ENCODE results near the gene HLA-DPA1.
A peak's percentile ranks its signal among the peaks of the same experiment; 100 is the strongest.
"Not testable (repeated sequence)": the region's sequence is repeated elsewhere in the genome, so short reads cannot be mapped to it uniquely, and the experiment has no call there.

Gene HLA-DPA1

DNA sequence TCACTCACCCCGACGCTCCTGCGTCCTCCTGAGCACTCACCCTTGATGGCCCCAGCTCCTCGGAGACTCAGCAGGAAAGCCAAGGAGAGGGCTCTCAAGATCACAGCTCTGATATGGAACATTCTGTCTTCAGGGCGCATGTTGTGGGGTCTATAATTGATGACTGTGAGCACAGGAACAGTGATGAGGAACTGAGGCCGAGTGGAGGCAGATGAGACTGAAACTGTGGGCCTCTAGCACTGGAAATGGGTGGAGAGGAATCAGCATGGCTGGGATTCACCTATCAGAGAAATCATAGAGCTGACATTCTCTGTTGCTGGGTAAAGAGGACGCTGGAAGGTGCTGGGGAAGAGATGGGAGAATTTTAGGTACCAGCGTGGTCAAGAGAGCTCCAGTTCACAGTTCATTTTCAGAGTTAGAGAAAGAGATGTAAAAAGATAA, at the start of gene HLA-DPA1:
HLA-DPA1 (minus strand) TSS at position 219 of the 441 bp plus-strand sequence.
- H3K4me3 ChIP-seq (ENCODE audit: low read depth, low read length) = no peak within 1 kb of the TSS

DNA sequence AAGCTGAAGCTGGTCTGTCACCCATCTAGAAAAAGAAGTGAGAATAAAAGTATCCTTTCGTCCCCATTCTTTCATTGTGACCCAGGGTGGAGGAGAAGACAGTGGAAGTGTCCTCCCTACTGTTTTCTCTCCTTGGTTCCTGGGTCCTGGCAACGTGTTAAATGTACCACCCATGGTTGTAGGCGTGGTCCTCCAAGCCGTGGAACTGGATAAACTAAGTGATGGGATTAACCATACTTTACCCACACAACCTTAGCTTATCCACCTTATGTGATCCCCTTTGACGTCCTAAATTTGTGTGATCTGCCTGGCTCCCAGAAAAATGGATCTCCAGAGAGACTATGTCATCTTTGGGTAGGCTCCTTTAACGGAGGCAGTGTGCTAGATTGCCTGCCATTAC, 49.7 kb upstream of the HLA-DPA1 start:
- no peak overlapping the region for H3K4me3 ChIP-seq (ENCODE audit: low read depth, low read length)

DNA sequence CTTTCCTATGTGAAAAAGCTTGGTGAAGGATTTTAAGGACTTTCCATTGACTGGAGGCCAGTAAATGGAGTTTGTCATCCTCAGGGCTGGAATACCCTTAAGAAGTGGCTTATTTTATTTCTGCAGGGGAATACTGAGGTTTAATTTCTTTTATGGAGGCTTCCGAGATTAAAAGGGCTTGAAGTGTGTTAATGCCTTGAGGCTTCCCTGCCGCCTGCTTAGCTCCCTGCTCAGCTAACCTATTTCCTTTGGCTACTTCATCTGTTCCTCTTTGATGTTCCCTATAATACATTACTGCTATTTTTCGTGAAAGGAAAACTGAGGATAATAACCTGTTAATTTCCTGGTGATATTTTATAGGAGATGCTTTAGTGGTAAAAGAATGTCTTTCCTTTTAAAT, 46.6 kb upstream of the HLA-DPA1 start:
- no peak overlapping the region for H3K4me3 ChIP-seq (ENCODE audit: low read depth, low read length)

DNA sequence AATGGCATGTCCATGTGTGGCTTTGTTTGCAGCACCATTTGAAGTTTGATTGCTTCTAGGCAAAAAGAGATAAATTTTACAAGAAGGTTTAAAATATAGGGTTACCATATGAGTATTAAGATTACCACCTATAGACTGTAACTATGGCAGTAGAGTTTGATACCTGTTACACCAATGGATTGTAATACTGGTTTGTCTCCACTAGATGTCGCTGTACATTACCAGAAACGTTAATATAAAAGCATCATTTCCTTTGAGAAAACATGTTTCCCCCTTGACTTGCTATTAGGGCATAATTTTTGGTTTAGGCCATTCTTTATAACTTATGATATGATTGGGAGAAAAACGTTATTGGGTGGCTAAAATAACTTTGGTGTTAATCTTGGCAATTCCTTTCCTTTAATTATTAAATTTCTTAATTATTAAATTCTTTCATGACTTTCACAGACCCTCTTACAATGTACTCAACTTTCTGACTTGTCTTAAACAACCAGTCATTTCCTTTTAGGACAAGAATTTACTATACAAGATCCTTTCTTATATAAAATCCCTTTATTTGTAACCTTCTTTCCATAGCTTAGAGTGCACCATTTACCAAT, 45.2 kb upstream of the HLA-DPA1 start:
- H3K4me3 ChIP-seq (ENCODE audit: low read depth, low read length) = peak overlapping the region; percentile 91

DNA sequence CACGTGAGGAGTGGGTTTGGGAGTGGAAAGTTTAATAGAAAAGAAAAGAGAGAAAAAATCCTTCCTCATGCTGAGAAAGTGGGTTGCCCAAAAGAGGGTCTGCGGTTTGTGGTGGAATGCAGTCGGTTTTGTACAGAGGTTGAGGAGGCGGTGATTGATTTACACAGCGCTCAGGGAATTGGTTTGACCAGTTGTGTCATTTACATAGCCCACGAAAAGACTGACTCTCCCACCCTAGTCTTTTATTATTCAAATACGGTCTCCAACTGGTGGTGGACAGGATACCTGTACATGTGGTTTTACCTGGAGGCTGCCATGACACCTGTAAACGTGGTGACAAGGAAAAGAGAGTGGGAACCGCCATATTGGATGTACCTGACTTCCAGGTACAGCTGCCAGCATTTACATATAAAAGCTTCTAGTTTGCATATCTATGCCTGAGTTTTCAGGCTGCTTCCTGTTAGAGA, 44.4 kb upstream of the HLA-DPA1 start:
- H3K4me3 ChIP-seq (ENCODE audit: low read depth, low read length) = peak overlapping the region; percentile 91

DNA sequence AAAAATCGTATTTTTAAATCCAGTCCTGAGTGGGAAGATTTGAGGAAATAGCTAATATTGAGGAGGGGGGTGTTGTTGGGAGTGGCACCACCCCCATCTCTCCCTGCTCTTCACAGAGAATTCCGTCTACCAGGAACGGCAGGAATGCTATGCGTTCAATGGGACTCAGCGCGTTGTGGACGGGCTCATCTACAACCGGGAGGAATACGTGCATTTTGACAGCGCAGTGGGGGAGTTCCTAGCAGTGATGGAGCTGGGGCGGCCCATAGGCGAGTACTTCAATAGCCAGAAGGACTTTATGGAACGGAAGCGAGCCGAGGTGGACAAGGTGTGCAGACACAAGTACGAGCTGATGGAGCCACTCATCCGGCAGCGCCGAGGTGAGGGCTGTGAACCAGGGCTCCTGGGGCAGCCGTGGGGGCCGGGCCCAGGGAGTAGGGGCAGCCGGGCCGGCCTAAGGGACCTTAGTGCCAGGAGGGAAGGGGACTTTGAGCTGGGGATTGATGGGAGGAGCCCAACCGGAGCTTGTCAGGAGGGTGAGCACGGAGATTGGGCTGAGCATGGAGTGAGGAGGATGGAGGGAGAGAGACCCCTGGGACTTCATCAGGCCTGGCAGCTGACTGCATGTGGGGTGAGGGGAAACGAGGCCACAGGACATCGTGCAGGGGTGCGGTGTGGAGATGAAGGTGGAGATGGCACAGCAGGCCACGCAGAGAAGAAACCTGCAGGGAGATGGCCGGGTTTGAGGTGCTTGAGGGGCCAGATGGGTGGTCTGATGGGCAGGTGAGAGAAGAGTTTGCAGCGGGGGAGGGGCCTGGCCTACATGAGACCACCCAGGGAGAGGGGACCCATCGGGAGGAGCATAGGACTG, 43.6 kb upstream of the HLA-DPA1 start:
- peak overlapping the region; percentile 91 for H3K4me3 ChIP-seq (ENCODE audit: low read depth, low read length)

DNA sequence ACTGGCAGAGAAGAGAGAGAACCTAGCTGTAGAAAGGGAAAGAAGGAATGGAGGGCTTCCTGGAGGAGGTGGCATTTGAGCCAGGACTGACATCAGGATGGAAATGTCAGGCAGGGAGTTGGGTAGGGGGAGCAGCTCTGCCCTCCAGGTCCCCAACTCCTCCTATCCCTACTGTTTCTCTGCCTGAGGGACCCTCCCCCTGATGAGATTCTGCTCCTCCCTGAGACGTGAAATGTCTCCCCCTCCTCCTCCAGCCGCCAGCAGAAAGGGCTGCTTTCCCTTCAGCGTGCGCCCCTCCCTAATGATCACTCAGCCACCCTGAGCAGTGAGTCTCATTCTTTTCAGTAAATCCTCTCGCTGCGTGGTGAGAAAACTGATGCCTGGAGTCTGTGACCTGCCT, 43.0 kb upstream of the HLA-DPA1 start:
- H3K4me3 ChIP-seq (ENCODE audit: low read depth, low read length) = peak overlapping the region; percentile 91

DNA sequence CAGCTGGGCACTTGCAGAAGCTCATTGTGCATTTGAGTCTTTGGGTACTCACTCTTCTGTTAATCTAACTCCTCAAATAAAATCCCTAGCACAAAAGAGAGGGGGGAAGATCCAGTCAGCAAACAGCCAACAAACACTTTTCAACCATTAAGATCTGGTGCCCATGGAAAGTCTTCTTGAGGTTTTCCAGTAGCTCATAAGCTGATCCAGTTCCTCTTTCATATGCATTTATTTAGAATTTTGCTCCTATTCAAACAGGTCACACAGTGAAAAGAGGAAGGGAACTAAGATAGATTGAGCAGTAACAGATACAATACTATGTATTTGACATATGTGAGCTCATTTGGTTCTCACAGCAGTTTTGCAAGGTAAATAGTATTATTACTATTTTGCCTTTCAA, 41.0 kb upstream of the HLA-DPA1 start:
- no peak overlapping the region for H3K4me3 ChIP-seq (ENCODE audit: low read depth, low read length)

DNA sequence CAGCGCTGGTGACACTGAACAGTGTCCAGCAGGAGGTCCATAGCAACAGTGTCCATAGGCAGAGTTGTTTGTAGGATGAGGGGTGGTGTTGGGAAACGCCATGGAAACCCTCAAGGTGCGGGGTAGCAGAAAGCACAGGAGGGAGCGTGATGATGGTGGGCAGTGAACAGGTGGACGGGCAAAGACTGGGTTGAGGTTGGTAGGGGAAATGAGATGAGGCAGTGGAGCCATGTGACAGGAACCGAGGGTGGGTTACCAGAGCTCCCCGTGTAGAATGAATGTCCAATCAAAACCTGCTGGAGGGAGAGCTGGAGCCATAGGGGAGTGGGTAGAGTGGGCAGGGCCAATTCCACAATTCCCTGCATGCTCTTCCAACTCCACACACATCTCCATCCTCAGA, 40.3 kb upstream of the HLA-DPA1 start:
- H3K4me3 ChIP-seq (ENCODE audit: low read depth, low read length) = no peak overlapping the region

DNA sequence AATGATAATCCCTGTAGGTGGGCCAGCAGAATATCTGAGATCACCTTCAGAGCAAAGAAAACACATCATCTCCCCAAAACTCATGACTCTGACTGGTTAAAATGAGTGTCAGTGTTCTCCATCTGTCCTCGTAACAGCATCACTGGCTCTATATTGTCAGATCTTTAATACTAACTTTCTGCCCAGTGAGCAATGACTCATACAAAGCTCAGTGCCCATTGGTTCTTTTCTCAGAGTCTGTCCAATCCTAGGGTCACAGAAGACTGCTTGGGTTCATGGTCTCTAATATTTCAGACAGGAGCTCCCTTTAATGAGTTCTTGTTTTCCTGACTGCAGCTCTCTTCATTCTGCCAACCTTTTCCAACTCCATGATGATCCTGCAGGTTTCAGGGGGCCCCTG, 38.7 kb upstream of the HLA-DPA1 start:
- H3K4me3 ChIP-seq (ENCODE audit: low read depth, low read length) = no peak overlapping the region

DNA sequence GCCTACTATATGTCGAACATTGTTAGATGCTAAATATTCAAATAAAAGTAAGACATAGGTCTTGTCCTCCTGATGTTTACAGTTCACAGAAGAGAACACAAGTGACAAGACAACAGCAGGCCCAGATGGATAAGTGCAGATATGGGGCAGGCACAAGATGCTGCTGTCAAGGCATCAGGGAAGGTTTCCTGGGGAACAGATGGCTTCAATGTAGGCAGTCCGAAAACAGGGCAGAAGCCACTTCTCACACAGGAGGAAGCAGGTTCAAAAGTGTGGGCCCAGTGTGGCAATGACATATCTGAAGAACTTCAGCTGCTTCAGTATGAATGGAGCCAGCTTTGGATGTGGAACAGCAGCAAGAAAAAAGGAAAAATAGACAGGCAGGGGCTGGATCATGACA, 34.9 kb upstream of the HLA-DPA1 start:
- no peak overlapping the region for H3K4me3 ChIP-seq (ENCODE audit: low read depth, low read length)

DNA sequence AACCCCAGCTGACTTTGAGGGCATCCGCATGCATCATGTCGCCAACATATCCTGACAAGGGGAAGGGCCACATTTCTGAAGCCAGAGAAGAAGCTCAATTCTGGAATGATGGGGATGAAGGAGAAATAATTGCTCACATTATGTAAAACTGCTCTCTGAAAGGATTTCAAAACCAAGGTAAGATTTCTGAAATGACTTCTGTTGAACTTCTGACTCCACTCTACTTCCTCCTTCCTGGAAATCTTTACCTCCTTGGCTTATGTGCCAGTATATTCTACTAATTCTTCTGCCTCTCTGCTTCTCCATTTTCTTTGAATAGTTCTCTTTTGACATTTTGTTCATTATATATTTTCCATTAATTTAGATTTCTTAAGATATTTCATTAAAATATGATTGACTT, 34.2 kb upstream of the HLA-DPA1 start:
- no peak overlapping the region for H3K4me3 ChIP-seq (ENCODE audit: low read depth, low read length)

DNA sequence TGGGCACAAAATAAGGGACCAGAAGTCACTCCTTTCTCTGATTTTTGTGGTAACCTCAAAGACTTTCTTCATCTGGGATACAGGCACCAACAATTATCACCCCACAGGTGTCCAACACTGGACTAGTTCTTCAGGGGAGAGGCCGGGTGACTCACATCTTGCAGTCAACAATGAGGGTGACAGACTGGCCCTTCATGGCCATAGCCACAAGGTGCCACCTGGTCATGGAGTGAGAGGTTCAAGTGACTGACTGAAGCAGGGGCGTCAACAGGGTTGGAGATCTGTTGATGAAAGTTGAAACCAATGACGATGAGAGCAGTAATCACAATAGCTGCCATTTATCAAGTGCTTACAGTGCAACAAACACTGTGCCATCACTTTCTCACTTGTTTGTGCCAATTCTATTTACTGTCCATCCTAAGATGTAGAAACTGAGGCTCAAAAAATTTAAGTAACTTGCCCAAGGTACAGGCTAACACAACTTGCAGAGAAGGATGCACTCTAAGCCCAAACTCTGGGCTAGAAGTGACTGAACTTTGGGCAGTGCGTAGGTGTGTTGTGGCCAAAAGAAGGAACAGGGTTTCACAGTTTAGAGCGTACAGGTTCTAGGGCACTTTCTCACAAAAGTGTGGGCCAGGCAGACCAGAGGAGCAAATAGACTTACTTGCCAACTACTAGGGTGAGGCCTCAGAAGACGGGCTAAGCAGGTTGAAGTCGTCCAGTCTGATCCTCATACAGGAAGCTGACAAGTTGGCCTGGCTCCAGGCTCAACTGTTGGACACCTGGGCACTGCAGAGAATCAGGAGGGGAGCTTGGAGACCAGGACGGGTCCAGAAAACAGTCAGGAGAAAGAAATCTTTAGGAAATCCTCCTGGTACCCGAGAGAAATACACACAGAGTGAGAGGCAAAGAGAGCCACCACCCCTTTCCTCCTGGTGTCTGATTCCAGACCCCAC, 32.7 kb upstream of the HLA-DPA1 start:
- H3K4me3 ChIP-seq (ENCODE audit: low read depth, low read length) = no peak overlapping the region

DNA sequence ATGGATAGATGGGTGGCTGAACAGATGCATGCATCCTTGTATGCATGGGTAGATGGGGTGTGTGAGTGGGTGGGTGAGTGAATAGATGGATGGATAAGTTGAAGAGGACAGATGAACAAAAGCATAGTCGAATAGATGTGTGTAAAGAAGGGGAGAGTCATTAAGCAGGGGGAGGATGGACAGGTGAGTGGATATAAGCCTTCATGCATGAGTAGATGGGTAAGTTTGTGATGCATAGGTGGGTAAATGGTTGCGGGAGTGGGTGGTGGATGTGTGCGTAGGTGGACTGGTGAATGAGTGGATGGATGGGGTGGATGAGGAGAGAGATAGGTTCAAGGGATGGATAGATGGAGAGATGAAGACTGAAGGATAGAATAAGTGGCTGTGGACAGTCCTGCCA, 31.9 kb upstream of the HLA-DPA1 start:
- H3K4me3 ChIP-seq (ENCODE audit: low read depth, low read length) = no peak overlapping the region

DNA sequence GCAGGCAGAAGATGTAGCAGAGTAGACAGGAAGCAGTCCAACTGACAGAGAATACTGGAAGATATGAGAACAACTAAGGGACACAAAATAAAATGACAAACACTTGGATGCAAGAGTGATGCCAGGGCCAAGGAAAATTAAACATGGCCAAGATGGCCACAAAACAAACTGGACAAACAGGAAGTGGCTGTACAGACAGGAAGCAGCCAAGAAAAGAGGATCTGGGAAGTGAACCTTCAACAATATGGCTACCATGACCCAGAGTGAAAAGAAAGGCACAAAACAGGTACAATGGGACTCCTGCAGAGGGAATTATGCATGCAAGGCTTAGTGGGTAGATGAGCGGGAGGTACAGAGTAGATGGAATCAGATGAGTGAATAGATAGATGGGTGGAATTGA, 31.4 kb upstream of the HLA-DPA1 start:
- H3K4me3 ChIP-seq (ENCODE audit: low read depth, low read length) = no peak overlapping the region

DNA sequence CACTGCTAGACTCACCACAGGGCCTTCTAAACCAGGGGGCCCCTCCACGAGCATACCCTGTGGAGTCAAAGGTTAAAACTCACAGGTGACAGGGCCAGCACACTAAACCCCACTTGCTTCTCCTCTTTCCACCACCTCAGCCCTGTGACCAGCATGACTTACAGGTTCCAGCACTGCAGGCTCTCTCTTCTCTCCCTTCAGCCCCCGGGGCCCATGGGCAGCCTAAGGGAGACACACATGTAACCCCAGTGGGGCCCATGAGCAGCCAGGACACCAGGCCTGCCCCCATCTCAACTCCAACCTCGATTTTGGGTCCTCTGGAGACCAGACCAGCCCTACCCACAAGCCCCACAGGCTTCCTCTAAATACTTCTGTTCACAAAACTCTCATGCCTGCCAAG, 30.3 kb upstream of the HLA-DPA1 start:
- no peak overlapping the region for H3K4me3 ChIP-seq (ENCODE audit: low read depth, low read length)

DNA sequence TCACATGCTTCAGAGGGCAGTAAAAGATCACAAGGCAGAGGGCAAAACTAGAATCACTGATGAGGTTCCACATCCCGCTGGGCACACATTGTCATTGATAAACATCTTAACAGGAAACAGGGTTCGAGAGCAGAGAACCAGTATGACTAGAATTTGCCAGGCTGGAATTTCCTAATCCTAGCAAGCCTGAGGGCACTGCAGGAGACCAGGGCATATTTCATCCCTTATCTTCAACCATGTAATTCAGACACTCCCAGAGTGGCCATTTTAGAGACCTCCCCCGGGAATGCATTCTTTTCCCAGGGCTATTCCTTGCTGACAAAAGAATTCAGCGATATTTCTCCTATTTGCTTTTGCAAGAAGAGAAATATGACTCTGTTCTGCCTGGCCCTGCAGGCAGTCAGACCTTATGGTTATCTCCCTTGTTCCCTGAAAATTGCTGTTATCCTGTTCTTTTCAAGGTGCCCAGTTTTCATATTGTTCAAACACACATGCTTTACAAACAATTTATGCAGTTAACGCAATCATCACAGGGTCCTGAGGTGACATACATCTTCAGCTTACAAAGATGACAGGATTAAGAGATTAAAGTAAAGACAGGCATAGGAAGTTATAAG, 27.8 kb upstream of the HLA-DPA1 start:
- H3K4me3 ChIP-seq (ENCODE audit: low read depth, low read length) = not testable (repeated sequence)

DNA sequence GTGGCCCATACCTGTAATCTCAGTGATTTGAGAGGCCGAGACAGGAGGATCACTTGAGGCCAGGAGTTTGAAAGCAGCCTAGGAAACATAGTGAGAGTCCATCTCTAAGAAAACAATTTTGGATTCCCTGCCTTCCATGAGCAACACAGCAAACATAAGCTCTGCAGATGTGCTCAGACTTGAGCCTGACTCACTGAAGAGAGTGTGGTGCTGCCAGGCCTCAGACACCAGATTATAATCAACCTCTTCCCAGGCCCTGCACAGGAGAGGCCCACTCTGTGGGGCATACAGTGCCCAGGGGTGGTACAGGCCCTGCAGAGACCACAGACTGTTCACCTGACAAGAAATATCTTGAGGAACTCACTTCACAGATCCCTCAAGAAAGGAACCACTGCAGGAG, 22.2 kb upstream of the HLA-DPA1 start:
- no peak overlapping the region for H3K4me3 ChIP-seq (ENCODE audit: low read depth, low read length)

DNA sequence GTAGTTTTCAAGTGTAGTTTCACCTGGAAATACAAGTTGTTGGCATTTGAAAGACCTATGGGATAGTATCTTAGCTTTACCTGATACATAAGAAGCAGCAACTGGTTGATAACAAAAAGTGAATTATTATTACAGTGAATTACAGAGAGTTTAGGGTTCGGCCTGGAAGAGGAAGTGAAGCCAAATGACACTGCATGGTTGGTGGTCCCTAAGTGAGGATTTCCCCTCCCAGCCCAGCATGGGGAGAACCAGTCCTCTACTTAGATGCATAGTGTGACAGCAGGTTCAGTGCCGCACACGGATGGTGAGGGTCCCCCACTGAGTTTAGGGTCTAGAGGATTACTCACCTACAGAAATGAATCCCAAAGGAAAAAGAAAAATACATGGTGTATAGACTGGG, 20.4 kb upstream of the HLA-DPA1 start:
- no peak overlapping the region for H3K4me3 ChIP-seq (ENCODE audit: low read depth, low read length)

DNA sequence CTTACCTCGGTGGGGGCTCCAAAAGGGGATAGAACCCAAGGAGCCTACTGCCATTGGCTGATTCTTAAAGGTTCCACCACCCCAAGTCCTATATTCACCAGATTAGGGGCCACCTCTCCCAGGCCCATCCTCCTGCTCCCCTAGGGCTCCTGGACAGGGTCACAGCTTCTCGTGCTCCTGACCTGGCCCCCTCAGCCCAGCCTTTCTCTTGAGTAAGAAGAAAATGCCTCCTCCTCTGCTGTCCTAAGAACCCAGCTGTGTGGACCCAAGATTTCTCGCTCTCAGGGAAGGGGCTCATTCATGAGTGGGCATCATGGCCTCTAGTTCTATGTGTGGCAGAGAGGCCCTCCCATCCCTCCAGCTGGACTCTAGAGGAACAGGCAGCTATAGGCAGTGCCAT, 18.9 kb upstream of the HLA-DPA1 start:
- H3K4me3 ChIP-seq (ENCODE audit: low read depth, low read length) = no peak overlapping the region

DNA sequence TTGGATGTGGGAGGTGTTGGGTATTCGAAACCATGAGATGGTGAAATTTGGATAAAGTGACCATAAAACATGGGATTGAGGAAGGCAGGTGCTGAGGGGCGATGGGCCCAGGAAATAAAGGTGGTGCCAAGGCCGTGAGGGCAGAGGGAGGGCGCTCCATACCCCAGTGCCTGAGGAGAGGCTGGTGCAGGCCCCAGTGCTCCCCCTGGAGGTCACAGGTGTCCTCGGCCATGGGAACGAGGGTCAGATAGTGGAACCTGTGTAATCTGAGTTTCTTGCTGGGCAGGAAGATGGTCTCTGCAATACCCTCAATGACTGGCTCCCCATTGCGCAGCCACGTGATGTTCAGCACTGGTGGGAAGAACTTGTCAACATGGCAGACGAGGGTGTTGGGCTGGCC, 18.5 kb upstream of the HLA-DPA1 start:
- H3K4me3 ChIP-seq (ENCODE audit: low read depth, low read length) = no peak overlapping the region

Measured in iPS-11a (cell line).